GM12878 (cell line): ENCODE data around the gene DMAP1. TPM values are rescaled to one million over a fixed set of nuclear protein-coding genes. Genes with fewer than 3 reads are reported as not detected.

Experiments used
- ATAC-seq: fragments of 200-7000 bp; cut with Tn5 transposase; 3 replicates; pipeline ENCODE4 v1.9.1; 2020; ENCODE audit warnings: mild to moderate bottlenecking, moderate library complexity
- BruUV-seq: library from RNA; stranded (reverse); fragments of 400-500 nt; replicated peaks from 2 replicates; lab custom pipeline; 2021; lab: Mats Ljungman, UMichigan
- CTCF ChIA-PET: fragments of 300-600 bp; sonication (Branson Sonifier 250); formaldehyde crosslinking; extraction: SDS; loops from one replicate; lab custom pipeline; 2021; ENCODE audit warnings: inconsistent platforms; lab: Yijun Ruan, JAX
- POLR2A ChIA-PET: fragments of 350-600 bp; formaldehyde crosslinking; extraction: SDS; loops from one replicate; lab custom pipeline; 2021; ENCODE audit warnings: inconsistent platforms; lab: Charles Lee
- RAD21 ChIA-PET: fragments of 300-600 bp; sonication (Branson Sonifier 250); formaldehyde crosslinking; loops from one replicate; lab custom pipeline; 2023; ENCODE audit warnings: antibody characterized with exemption; ENCODE audit not compliant: unreplicated experiment; lab: Charles Lee
- SMC1A ChIA-PET: fragments of 300-600 bp; sonication (Branson Sonifier 250); formaldehyde crosslinking; loops from one replicate; lab custom pipeline; 2023; ENCODE audit not compliant: unreplicated experiment, uncharacterized antibody; lab: Charles Lee
- DNase-seq: peaks from one replicate; pipeline ENCODE4 v3.0.0-alpha.2; 2011; ENCODE audit warnings: low read depth, low spot score
- FAIRE-seq: peaks from 3 replicates; lab custom pipeline; 2011; peaks lifted over from hg19 to GRCh38; lab: Jason Lieb, UNC
- H2AFZ ChIP-seq: 2 replicates; pipeline ENCODE4 v1.6.0; 2011; ENCODE audit warnings: low read depth, low read length, control low read depth; ENCODE audit not compliant: control insufficient read depth
- H3K27ac ChIP-seq: 2 replicates; pipeline ENCODE4 v1.5.1; 2011; ENCODE audit warnings: control low read depth; ENCODE audit not compliant: control insufficient read depth, insufficient read depth
- H3K27me3 ChIP-seq, 2 experiments: replicated peaks in 1 of 2; 2 replicates each; pipeline versions ENCODE4 v1.6.0 to v1.6.1; 2011; ENCODE audit warnings: low read length in 1 of 2; ENCODE audit not compliant: control insufficient read depth in 2 of 2, insufficient read depth in 2 of 2
- H3K36me3 ChIP-seq, 2 experiments: 2 replicates each; pipeline ENCODE4 v1.5.1; 2011; ENCODE audit warnings: low read length in 1 of 2; ENCODE audit not compliant: control insufficient read depth in 2 of 2, insufficient read depth in 2 of 2
- H3K4me1 ChIP-seq: 2 replicates; pipeline ENCODE4 v1.6.1; 2011; ENCODE audit warnings: mild to moderate bottlenecking, low read length, moderate library complexity, mixed read lengths; ENCODE audit not compliant: control insufficient read depth, insufficient read depth
- H3K4me2 ChIP-seq: 2 replicates; pipeline ENCODE4 v1.6.0; 2011; ENCODE audit warnings: control low read depth; ENCODE audit not compliant: control insufficient read depth, insufficient read depth
- H3K4me3 ChIP-seq: fragments of 200-600 bp; sonication (generic); 2 replicates; pipeline ENCODE4 v1.5.1; 2016
- H3K79me2 ChIP-seq: 2 replicates; pipeline ENCODE4 v1.6.0; 2011; ENCODE audit warnings: low read length; ENCODE audit not compliant: control insufficient read depth, insufficient read depth
- H3K9ac ChIP-seq: 2 replicates; pipeline ENCODE4 v1.8.0; 2011; ENCODE audit warnings: low read length, control low read depth, mixed read lengths; ENCODE audit not compliant: control insufficient read depth, insufficient read depth
- H3K9me3 ChIP-seq: replicated peaks from 3 replicates; pipeline ENCODE4 v1.5.1; 2011; ENCODE audit warnings: mild to moderate bottlenecking, low read length; ENCODE audit not compliant: control insufficient read depth, insufficient read depth
- H4K20me1 ChIP-seq: 2 replicates; pipeline ENCODE4 v1.6.0; 2011; ENCODE audit not compliant: control insufficient read depth, insufficient read depth
- ATF3 ChIP-seq: IDR thresholded peaks from 2 replicates; pipeline ENCODE4 v1.6.1; 2011; ENCODE audit warnings: low read depth, mild to moderate bottlenecking, low read length, moderate library complexity, borderline replicate concordance; ENCODE audit errors: extremely low read depth
- BCLAF1 ChIP-seq: fragments of 450-650 bp; IDR thresholded peaks from 2 replicates; pipeline ENCODE4 v1.6.1; 2017; ENCODE audit warnings: antibody characterized with exemption, mild to moderate bottlenecking, moderate library complexity
- CREM ChIP-seq: IDR thresholded peaks from 2 replicates; pipeline ENCODE4 v1.6.1; 2014; ENCODE audit warnings: antibody characterized with exemption, low read depth
- E2F4 ChIP-seq: IDR thresholded peaks from 2 replicates; pipeline ENCODE4 v1.6.1; 2012; ENCODE audit warnings: low read depth, low read length, improper control_type of control experiment
- JUND ChIP-seq: IDR thresholded peaks from 2 replicates; pipeline ENCODE4 v1.6.1; 2012; ENCODE audit warnings: low read depth, mild to moderate bottlenecking, low read length, improper control_type of control experiment, moderate library complexity
- MEF2A ChIP-seq: IDR thresholded peaks from 2 replicates; pipeline ENCODE4 v1.6.1; 2011; ENCODE audit warnings: low read depth, mild to moderate bottlenecking, low read length, moderate library complexity; ENCODE audit not compliant: insufficient read depth
- NBN ChIP-seq: fragments of 450-650 bp; IDR thresholded peaks from 2 replicates; pipeline ENCODE4 v1.6.1; 2016
- SKIL ChIP-seq: fragments of 450-650 bp; IDR thresholded peaks from 2 replicates; pipeline ENCODE4 v1.6.1; 2017; ENCODE audit warnings: mild to moderate bottlenecking, low read depth, inconsistent platforms; ENCODE audit not compliant: poor library complexity, severe bottlenecking
- SP1 ChIP-seq: IDR thresholded peaks from one replicate; pipeline ENCODE4 v1.6.1; 2011; ENCODE audit warnings: low read depth, low read length
- STAT1 ChIP-seq: fragments of 450-650 bp; conservative IDR thresholded peaks from 2 replicates; pipeline ENCODE4 v1.6.1; 2014; ENCODE audit warnings: antibody characterized with exemption, mild to moderate bottlenecking
- TAF1 ChIP-seq: IDR thresholded peaks from 2 replicates; pipeline ENCODE4 v1.6.1; 2011; ENCODE audit warnings: mild to moderate bottlenecking, low read depth, low read length, borderline replicate concordance
- TBL1XR1 ChIP-seq: IDR thresholded peaks from 2 replicates; pipeline ENCODE4 v1.6.1; 2012; ENCODE audit warnings: low read depth, low read length, improper control_type of control experiment
- WRNIP1 ChIP-seq: IDR thresholded peaks from 2 replicates; pipeline ENCODE4 v1.6.1; 2011; ENCODE audit warnings: low read depth, low read length, improper control_type of control experiment, borderline replicate concordance
- whole genome bisulfite sequencing: methylation state at CpG from one replicate; pipeline ENCODE4 v1.1.6; 2016; ENCODE audit warnings: low lambda C conversion rate; ENCODE audit not compliant: insufficient replicate concordance, insufficient coverage; ENCODE audit errors: missing lambda C conversion rate; 5-methylcytosine and 5-hydroxymethylcytosine counted together
- in situ Hi-C: fragments of 300-500 bp; cut with MboI; formaldehyde crosslinking; loops from 9 replicates; pipeline ENCODE4 v1.14.3; 2018; ENCODE audit warnings: mixed read lengths
- intact Hi-C: fragments of 100-400 bp; cut with micrococcal nuclease; formaldehyde crosslinking; loops from one replicate; pipeline ENCODE4 v1.14.2; 2022; ENCODE audit not compliant: unreplicated experiment
- polyA plus RNA-seq, 11 experiments: library from polyadenylated mRNA; depleted of rRNA in 4 of 11; unstranded in 6 of 11; stranded (reverse) in 5 of 11; fragments of >200 nt; fragmentation: Nextera tagmentation in 4 of 11; fragmentation: Illumina TruSeq in 1 of 11; extraction: Ambion mirVana in 4 of 11; extraction: Trizol in 1 of 11; gene quantifications; 1 replicate in 1 of 11; 2 replicates in 10 of 11; pipeline versions ENCODE4 v1.2.1 to v1.2.3, GENCODE V29; 2011 to 2016; ENCODE audit warnings: inconsistent platforms in 2 of 11, missing spikeins in 2 of 11, low read depth in 1 of 11
- total RNA-seq, 4 experiments: library from RNA; depleted of rRNA in 3 of 4; stranded (reverse); fragments of >200 nt in 3 of 4; fragmentation: Illumina TruSeq in 1 of 4; extraction: Trizol in 1 of 4; gene quantifications; 2 replicates each; pipeline versions ENCODE4 v1.2.1 to v1.2.3, GENCODE V29; 2013 to 2021

The DMAP1 gene
- total and polyA plus RNA-seq, 10 of the 15 experiments (the other 5 are each of a cell fraction or from before 2014, with no cell fraction given): 1.9 to 59.1 (median 37.7) TPM

- TF ChIP-seq SKIL: no peak
- TF ChIP-seq BCLAF1: no peak
Measured at GRCh38 chr1:44262816-44263567, 49.7 kb downstream of the DMAP1 start (continued).

GRCh38 chr1:44263568-44264450, 50.5 kb downstream of the DMAP1 start:
- FAIRE-seq: no peak
- POLR2A ChIA-PET: interaction anchor here (0.6 kb wide), 1 partner anchor 15 kb away, joined by 3 read pairs; no protein-coding TSS in a partner anchor
- 93% methylated on average over 9 of the region's 9 CpGs for WGBS
- Histone ChIP-seq H3K4me2 (no peak overlapping the region), H3K79me2 (no peaks in the 10 kb centered on the region), H3K27ac (no peak overlapping the region), H2AFZ (no peak overlapping the region), H3K36me3 (no peaks in the 10 kb centered on the region; a peak in 1 of 4 replicates), H3K27me3 (no peaks in the 10 kb centered on the region), H3K4me1 (no peaks in the 10 kb centered on the region), H3K9ac (no peak overlapping the region), H3K4me3 (no peak overlapping the region), H4K20me1 (no peaks in the 10 kb centered on the region; the same call in 1 of the 2 replicates), H3K9me3 (no peaks in the 10 kb centered on the region)
- DNase-seq: no peak
- no peak for ATAC-seq
- SMC1A ChIA-PET: interaction anchor here (0.5 kb wide), 1 partner anchor 237 kb away, joined by 3 read pairs; no protein-coding TSS in a partner anchor
- intact Hi-C loops: no loop called here
- CTCF ChIA-PET: interaction anchor here (1.1 to 1.5 kb wide), 2 partner anchors 8 to 9 kb away, joined by 3 to 4 read pairs; no protein-coding TSS in a partner anchor
- in situ Hi-C loops: no loop called here
- RAD21 ChIA-PET: no interaction called here
- no TSS peak for BruUV-seq
- TF ChIP-seq NBN (no peak), TAF1 (no peak), TBL1XR1 (no peak), E2F4 (no peak), STAT1 (no peak), JUND (no peak), MEF2A (no peak), SP1 (no peak), ATF3 (no peak), CREM (no peak), WRNIP1 (no peak)
